HepG2 (cell line): ENCODE results near the gene TADA1. TPM values are rescaled to one million over a fixed set of nuclear protein-coding genes. Genes with fewer than 3 reads are reported as not detected.

Source experiments
- ATAC-seq: fragments of 200-7000 bp; cut with Tn5 transposase; 3 replicates; pipeline ENCODE4 v1.9.1; 2020; ENCODE audit warnings: mild to moderate bottlenecking, moderate library complexity
- BruUV-seq: library from RNA; stranded (reverse); fragments of 400-500 nt; replicated peaks from 2 replicates; lab custom pipeline; 2021; lab: Mats Ljungman, UMichigan
- CTCF ChIA-PET: fragments of 300-600 bp; formaldehyde crosslinking; extraction: SDS; loops from one replicate; lab custom pipeline; 2021; ENCODE audit warnings: low total read pairs, inconsistent platforms, low intra/inter-chr PET ratio; lab: Yijun Ruan, JAX
- POLR2A ChIA-PET: fragments of 350-600 bp; sonication (Branson Sonifier 250); formaldehyde crosslinking; loops from one replicate; lab custom pipeline; 2020; ENCODE audit warnings: antibody characterized with exemption, inconsistent platforms; lab: Yijun Ruan, JAX
- DNase-seq: peaks from one replicate; pipeline ENCODE4 v3.0.0-alpha.2; 2015; ENCODE audit warnings: low spot score
- FAIRE-seq: peaks from 3 replicates; lab custom pipeline; 2011; peaks lifted over from hg19 to GRCh38; lab: Jason Lieb, UNC
- H2AFZ ChIP-seq: one replicate; pipeline ENCODE4 v1.6.1; 2011; ENCODE audit warnings: low read length, inconsistent platforms
- H3K27ac ChIP-seq: fragments of 300-600 bp; 3 replicates; pipeline ENCODE4 v1.8.0; 2011; ENCODE audit warnings: mixed run types, mild to moderate bottlenecking, mixed read lengths, low read length, inconsistent platforms; ENCODE audit not compliant: insufficient read depth; ENCODE audit errors: extremely low read length
- H3K27me3 ChIP-seq, 2 experiments: fragments of 200-600 bp in 1 of 2; 2 replicates in 1 of 2; 3 replicates in 1 of 2; pipeline versions ENCODE4 v1.6.0 to v1.8.0; 2011; ENCODE audit warnings: low read length in 2 of 2, mild to moderate bottlenecking in 2 of 2, moderate library complexity in 2 of 2, inconsistent platforms in 1 of 2; ENCODE audit not compliant: insufficient read depth in 2 of 2, control insufficient read depth in 1 of 2
- H3K36me3 ChIP-seq, 2 experiments: fragments of 200-600 bp in 1 of 2; replicated peaks in 1 of 2; 2 replicates in 1 of 2; 3 replicates in 1 of 2; pipeline versions ENCODE4 v1.5.1 to v1.8.0; 2011; ENCODE audit warnings: low read length in 2 of 2, inconsistent platforms in 1 of 2; ENCODE audit not compliant: insufficient read depth in 2 of 2, control insufficient read depth in 1 of 2
- H3K4me1 ChIP-seq: 2 replicates; pipeline ENCODE4 v1.5.1; 2012; ENCODE audit warnings: low read length, inconsistent platforms; ENCODE audit not compliant: insufficient read depth
- H3K4me2 ChIP-seq: 2 replicates; pipeline ENCODE4 v1.6.0; 2011; ENCODE audit warnings: low read depth, low read length, inconsistent platforms
- H3K4me3 ChIP-seq, 3 experiments: fragments of 200-600 bp in 1 of 3; sonication (generic), shearing (Covaris generic) in 1 of 3; replicated peaks in 1 of 3; 2 replicates each; pipeline ENCODE4 v1.5.1; 2011 to 2016; ENCODE audit warnings: low read length in 3 of 3, inconsistent platforms in 2 of 3, low read depth in 2 of 3, mild to moderate bottlenecking in 2 of 3, control low read depth in 1 of 3, mixed read lengths in 1 of 3; ENCODE audit not compliant: insufficient read depth in 1 of 3
- H3K79me2 ChIP-seq: one replicate; pipeline ENCODE4 v1.6.1; 2011; ENCODE audit warnings: low read length, inconsistent platforms; ENCODE audit not compliant: insufficient read depth
- H3K9ac ChIP-seq: 2 replicates; pipeline ENCODE4 v1.6.0; 2011; ENCODE audit warnings: mild to moderate bottlenecking, low read depth, low read length, inconsistent platforms; ENCODE audit not compliant: insufficient read depth
- H3K9me3 ChIP-seq: 2 replicates; pipeline ENCODE4 v1.5.1; 2012; ENCODE audit warnings: mild to moderate bottlenecking, low read length
- H4K20me1 ChIP-seq: 2 replicates; pipeline ENCODE4 v1.6.0; 2011; ENCODE audit warnings: inconsistent platforms, mild to moderate bottlenecking, low read length, moderate library complexity; ENCODE audit not compliant: insufficient read depth
- CAMTA2 ChIP-seq: sonication (generic); formaldehyde crosslinking; IDR thresholded peaks from 2 replicates; pipeline ENCODE4 v1.4.0; 2020; ENCODE audit warnings: mild to moderate bottlenecking, missing genetic modification reagents, borderline replicate concordance
- FOXP4 ChIP-seq: sonication (generic); formaldehyde crosslinking; IDR thresholded peaks from 2 replicates; pipeline ENCODE4 v1.4.0; 2020; ENCODE audit warnings: missing genetic modification reagents
- KMT2A ChIP-seq: sonication (generic); formaldehyde crosslinking; IDR thresholded peaks from 2 replicates; pipeline ENCODE4 v1.4.0; 2020; ENCODE audit warnings: missing genetic modification reagents
- MAZ ChIP-seq, 2 experiments: sonication (generic) in 1 of 2; formaldehyde crosslinking in 1 of 2; IDR thresholded peaks; 2 replicates each; pipeline versions ENCODE4 v1.5.0 to v1.6.1; 2012 to 2020; ENCODE audit warnings: low read depth in 2 of 2, mild to moderate bottlenecking in 2 of 2, borderline replicate concordance in 1 of 2, improper control_type of control experiment in 1 of 2, low read length in 1 of 2, missing genetic modification reagents in 1 of 2, moderate library complexity in 1 of 2
- NR2F6 ChIP-seq, 2 experiments: IDR thresholded peaks; 2 replicates each; pipeline ENCODE4 v1.6.1; 2016; ENCODE audit warnings: antibody characterized with exemption in 1 of 2, mild to moderate bottlenecking in 1 of 2
- PREB ChIP-seq: sonication (generic); formaldehyde crosslinking; IDR thresholded peaks from 2 replicates; pipeline ENCODE4 v1.4.0; 2020; ENCODE audit warnings: missing genetic modification reagents
- ZNF225 ChIP-seq: sonication (generic); formaldehyde crosslinking; IDR thresholded peaks from 2 replicates; pipeline ENCODE4 v1.4.0; 2020; ENCODE audit warnings: mild to moderate bottlenecking, missing genetic modification reagents
- ZNF446 ChIP-seq: sonication (generic); formaldehyde crosslinking; IDR thresholded peaks from 2 replicates; pipeline ENCODE4 v1.5.0; 2020; ENCODE audit warnings: mild to moderate bottlenecking, missing genetic modification reagents
- in situ Hi-C: cut with HindIII; loops from 2 replicates; pipeline ENCODE4 v1.10.0; 2017; ENCODE audit warnings: low pct_unique_long_range_greater_than_20kb; ENCODE audit not compliant: extremely low pct_ligation_motif_present
- intact Hi-C: fragments of 100-400 bp; cut with micrococcal nuclease; formaldehyde crosslinking; loops from one replicate; pipeline ENCODE4 v1.10.0; 2022; ENCODE audit not compliant: unreplicated experiment
- polyA plus RNA-seq, 8 experiments: library from polyadenylated mRNA; depleted of rRNA in 3 of 8; stranded (reverse) in 7 of 8; unstranded in 1 of 8; fragments of >200 nt; fragmentation: Illumina TruSeq in 4 of 8; extraction: Trizol in 4 of 8; gene quantifications; 2 replicates each; pipeline versions ENCODE4 v1.2.1 to v1.2.3, GENCODE V29; 2011 to 2016; ENCODE audit warnings: low read depth in 4 of 8, missing spikeins in 1 of 8, mixed read lengths in 1 of 8; ENCODE audit not compliant: insufficient read depth in 1 of 8
- total RNA-seq, 5 experiments: library from RNA; depleted of rRNA; stranded (reverse); fragments of >200 nt; fragmentation: Illumina TruSeq; extraction: Trizol; gene quantifications; 2 replicates each; pipeline ENCODE4 v1.2.3, GENCODE V29; 2016; ENCODE audit warnings: low read depth in 1 of 5

Gene TADA1
- total and polyA plus RNA-seq, 2 of the 13 experiments (the other 11 are each of a cell fraction or from before 2014, with no cell fraction given), result 28.3 to 29.1 TPM

- FAIRE-seq (no peak), ATAC-seq (no peak), DNase-seq (no peak)
- no peak overlapping the region for H3K27ac ChIP-seq
- peaks cover 10% of the 10 kb centered on the region for H3K9me3 ChIP-seq
- TF ChIP-seq CAMTA2 (CRISPR knock-in tag) (no peak), NR2F6 (IDR thresholded peaks at IDR 0.05) (no peak), NR2F6 (CRISPR knock-in tag; IDR thresholded peaks at IDR 0.05) (no peak), KMT2A (CRISPR knock-in tag) (no peak), ZNF225 (CRISPR knock-in tag) (no peak), PREB (CRISPR knock-in tag) (no peak), FOXP4 (CRISPR knock-in tag) (no peak), MAZ (IDR thresholded peaks at IDR 0.05; ENCODE audit: borderline replicate concordance, low read depth, low read length) (no peak), MAZ (CRISPR knock-in tag; IDR thresholded peaks at IDR 0.05; ENCODE audit: low read depth) (no peak), ZNF446 (CRISPR knock-in tag) (no peak)
- H4K20me1 ChIP-seq, result no peaks in the 10 kb centered on the region
- intact Hi-C loops, result no loop called here
- no peaks in the 10 kb centered on the region for H3K4me1 ChIP-seq
- BruUV-seq, result no TSS peak
- peaks cover 0 to 5% of the 10 kb centered on the region in 2 experiments; a peak in 2 of 5 replicates for H3K27me3 ChIP-seq
- H3K36me3 ChIP-seq, result no peaks in the 10 kb centered on the region
- no peak overlapping the region for H2AFZ ChIP-seq
- no peak overlapping the region for H3K4me2 ChIP-seq
- H3K79me2 ChIP-seq, result no peaks in the 10 kb centered on the region
- in situ Hi-C loops, result no loop called here
- no peak overlapping the region for H3K4me3 ChIP-seq
- no peak overlapping the region for H3K9ac ChIP-seq
- CTCF ChIA-PET, result no interaction called here
- POLR2A ChIA-PET, result interaction anchor here (1.2 kb wide), 1 partner anchor 11 kb away, joined by 5 read pairs; the partner anchor contains the start of gene POGK
Measured at GRCh38 chr1:166827426-166827825, 48.6 kb downstream of the TADA1 start.
